Heart left ventricle (tissue), 16 donors: ENCODE measurements around the gene NUCB1. TPM values are rescaled to one million over a fixed set of nuclear protein-coding genes. Genes with fewer than 3 reads are reported as not detected.

ENCODE experiments used
- ATAC-seq, 4 donors: fragments of 200-7000 bp; cut with Tn5 transposase; one replicate each; pipeline ENCODE4 v1.9.1; 2020 to 2022; ENCODE audit warnings: moderate library complexity in 4 of 4, mild to moderate bottlenecking in 3 of 4, moderate number of reproducible peaks in 1 of 4
- DNase-seq, 5 donors: peaks; one replicate each; pipeline ENCODE4 v3.0.0-alpha.2; 2020
- H3K27ac ChIP-seq, 12 donors: fragments of 200-600 bp; sonication (generic) in 4 of 12; one replicate each; pipeline versions ENCODE4 v1.5.0 to v1.8.0; 2016 to 2022; ENCODE audit warnings: mild to moderate bottlenecking in 2 of 12
- H3K27me3 ChIP-seq, 9 donors: fragments of 200-600 bp; sonication (generic) in 2 of 9; one replicate each; pipeline versions ENCODE4 v1.5.1 to v1.8.0; 2016 to 2022; ENCODE audit warnings: mild to moderate bottlenecking in 3 of 9
- H3K36me3 ChIP-seq, 9 donors: fragments of 200-600 bp; sonication (generic) in 2 of 9; one replicate each; pipeline versions ENCODE4 v1.5.0 to v1.8.0; 2018 to 2022; ENCODE audit warnings: mild to moderate bottlenecking in 2 of 9
- H3K4me1 ChIP-seq, 12 donors: fragments of 200-600 bp; sonication (generic) in 4 of 12; one replicate each; pipeline versions ENCODE4 v1.5.0 to v1.8.0; 2016 to 2022; ENCODE audit warnings: mild to moderate bottlenecking in 3 of 12
- H3K4me3 ChIP-seq, 12 donors: fragments of 200-600 bp; sonication (generic) in 4 of 12; one replicate each; pipeline versions ENCODE4 v1.5.0 to v1.8.0; 2017 to 2022; ENCODE audit warnings: mild to moderate bottlenecking in 9 of 12, moderate library complexity in 4 of 12
- H3K9me3 ChIP-seq, 12 donors: fragments of 200-600 bp; sonication (generic) in 4 of 12; one replicate each; pipeline versions ENCODE4 v1.5.0 to v1.8.0; 2016 to 2022; ENCODE audit warnings: mild to moderate bottlenecking in 1 of 12
- CTCF ChIP-seq, 12 donors: fragments of 200-600 bp; sonication (generic) in 4 of 12; IDR thresholded peaks; one replicate each; pipeline versions ENCODE4 v1.5.0 to v1.8.0; 2018 to 2022; ENCODE audit warnings: antibody characterized with exemption in 12 of 12, mild to moderate bottlenecking in 5 of 12
- POLR2A ChIP-seq, 2 donors: fragments of 450-650 bp; IDR thresholded peaks; one replicate each; pipeline ENCODE4 v1.6.1; 2017; ENCODE audit warnings: antibody characterized with exemption in 2 of 2, mild to moderate bottlenecking in 2 of 2, moderate library complexity in 2 of 2
- WGBS, 4 donors: extraction: QIAGEN DNeasy Blood & Tissue Kit in 2 of 4; methylation state at CpG; one replicate each; pipeline versions ENCODE4 v1.1.5 to v1.1.7; 2013 to 2018; 5-methylcytosine and 5-hydroxymethylcytosine counted together
- intact Hi-C, 10 donors: fragments of 100-400 bp; cut with DNase I; formaldehyde crosslinking; loops; one replicate each; pipeline versions ENCODE4 v1.11.1 to v1.14.2; 2022
- polyA plus RNA-seq, 2 donors: library from polyadenylated mRNA; stranded (reverse); fragments of 200-250 nt; gene quantifications; one replicate each; pipeline ENCODE4 v1.2.3, GENCODE V29; 2013
- total RNA-seq, 9 donors: library from RNA; depleted of rRNA in 2 of 9; stranded (reverse); fragments of >200 nt in 2 of 9; fragmentation: NEBNext Ultra II Directional in 3 of 9; extraction: Animal tissue kit (Norgen Biotek cat#: 25700) in 3 of 9; gene quantifications; one replicate each; pipeline versions ENCODE4 v1.1.0 to v1.2.4, GENCODE V29; 2016 to 2023
- donor health status: ischemic (EF 13 %, LVEDD 7.1; RV severe dilation, severe dysfunction).
- donor health status: healthy with polysubstance abuse.
- donor health status: DM: no; HTN: yes; CAD: no.
- donor health status: DM: no; HTN: no; CAD: no.
- donor health status: ischemic (EF 25% LVEDD 6.9; RV normal size, moderate dysfunction).
- donor health status: ischemic (EF 25% LVEDD 5.7; RV mildly dilated, moderate dysfunction).
- donor health status: healthy.
- donor health status: DM: yes; HTN: yes; CAD: no.
- donor health status: ischemic (EF 35%, LVEDD 5.7; RV mildly dilated, moderate dysfunction).
- donor health status: nonischemic (EF 11% LVEDD 7.7; RV severe dilation, severe dysfunction).
- donor health status: DM: yes; HTN: yes; CAD: no.
- donor health status: PGD.
- donor health status: ischemic (EF 29% LVEDD 5.4; RV normal size, mild dysfunction).
- donor health status: nonischemic (EF 23%, LVEDD 6.1; RV moderate dilation, normal function).

Gene NUCB1
- total and polyA plus RNA-seq, 11 donors, result 179 to 428 (median 286) TPM

- Histone ChIP-seq H3K27ac (peak overlapping the region in 5 of 12 donors; percentile 2 to 23 (median 16)), H3K36me3 (peaks cover 0 to 99% (median 73%) of the 10 kb centered on the region in 9 donors), H3K4me3 (no peak overlapping the region), H3K9me3 (no peaks in the 10 kb centered on the region), H3K27me3 (no peaks in the 10 kb centered on the region), H3K4me1 (peaks cover 5 to 48% (median 31%) of the 10 kb centered on the region in 12 donors)
- peak; percentile 77 to 91 (median 82) for DNase-seq
- intact Hi-C loops, result loop anchor here in 8 of 10 donors (2.0 to 10.0 kb wide), 8 partner anchors 134 to 334 kb away; partner anchors contain the start of genes CA11 (in 1 of the 8), DBP (in 1 of the 8) and HSD17B14 (in 1 of the 8)
- no peak for TF ChIP-seq POLR2A (IDR thresholded peaks at IDR 0.05)
- peak; percentile 83 to 97 (median 92) for TF ChIP-seq CTCF (IDR thresholded peaks at IDR 0.05)
- peak; percentile 48 to 67 (median 54) for ATAC-seq
- WGBS, 4 donors, result 14 to 20% (median 17%) methylated on average over 16 to 19 of the region's 19 CpGs
These were observed 70.8 kb downstream of the NUCB1 start for GRCh38 chr19:48970923-48971395.

Other genes starting within 250 kb of the NUCB1 start
- gene NTN5, start 227.3 kb upstream of the NUCB1 start, total RNA-seq, result under 1 TPM in 3 of 9 donors, not detected in 6; 0.12 to 0.42 (median 0.20) TPM
- gene NTN5, start 227.3 kb upstream of the NUCB1 start, polyA plus RNA-seq, result under 1 TPM in 1 of 2 donors, not detected in 1; 0.11 TPM
- gene FUT2, start 204.3 kb upstream of the NUCB1 start, total RNA-seq, result under 1 TPM in 1 of 9 donors, not detected in 8; 0.14 TPM
- gene FUT2, start 204.3 kb upstream of the NUCB1 start, polyA plus RNA-seq, result under 1 TPM in 1 of 2 donors, not detected in 1; 0.19 TPM
- gene MAMSTR, start 180.6 kb upstream of the NUCB1 start, total RNA-seq, result 1 to 10 TPM in 7 of 9 donors, under 1 TPM in 2; 0.65 to 5.5 (median 1.7) TPM
- gene MAMSTR, start 180.6 kb upstream of the NUCB1 start, polyA plus RNA-seq, result 1 to 10 TPM; 2.0 to 3.7 TPM
- gene RASIP1, start 159.7 kb upstream of the NUCB1 start, total RNA-seq, result 10 to 100 TPM; 10.0 to 28.1 (median 15.3) TPM
- gene RASIP1, start 159.7 kb upstream of the NUCB1 start, polyA plus RNA-seq, result 10 to 100 TPM; 14.6 to 15.7 TPM
- under 1 TPM; 0.13 to 0.56 (median 0.42) TPM for gene IZUMO1, start 153.4 kb upstream of the NUCB1 start, total RNA-seq
- under 1 TPM; 0.53 to 0.93 TPM for gene IZUMO1, start 153.4 kb upstream of the NUCB1 start, polyA plus RNA-seq
- gene FUT1, start 147.7 kb upstream of the NUCB1 start, total RNA-seq, result 1 to 10 TPM; 1.8 to 6.2 (median 2.7) TPM
- gene FUT1, start 147.7 kb upstream of the NUCB1 start, polyA plus RNA-seq, result 1 to 10 TPM; 2.3 to 3.0 TPM
- gene FGF21, start 144.8 kb upstream of the NUCB1 start, total RNA-seq, result not detected
- gene FGF21, start 144.8 kb upstream of the NUCB1 start, polyA plus RNA-seq, result not detected
- 100 to 1,000 TPM in 1 of 9 donors, 10 to 100 TPM in 8; 39.8 to 103 (median 61.7) TPM for gene BCAT2, start 89.3 kb upstream of the NUCB1 start, total RNA-seq
- 10 to 100 TPM; 62.5 to 84.7 TPM for gene BCAT2, start 89.3 kb upstream of the NUCB1 start, polyA plus RNA-seq
- gene HSD17B14, start 63.8 kb upstream of the NUCB1 start, total RNA-seq, result 1 to 10 TPM in 8 of 9 donors, not detected in 1; 1.2 to 5.4 (median 3.3) TPM
- gene HSD17B14, start 63.8 kb upstream of the NUCB1 start, polyA plus RNA-seq, result 1 to 10 TPM; 1.6 to 2.7 TPM
- 10 to 100 TPM in 8 of 9 donors, 1 to 10 TPM in 1; 7.5 to 66.9 (median 24.8) TPM for gene PLEKHA4, start 31.7 kb upstream of the NUCB1 start, total RNA-seq
- 10 to 100 TPM; 28.6 to 32.0 TPM for gene PLEKHA4, start 31.7 kb upstream of the NUCB1 start, polyA plus RNA-seq
- 10 to 100 TPM; 51.7 to 88.2 (median 62.6) TPM for gene PPP1R15A, start 27.9 kb upstream of the NUCB1 start, total RNA-seq
- gene PPP1R15A, start 27.9 kb upstream of the NUCB1 start, polyA plus RNA-seq, result 100 to 1,000 TPM in 1 of 2 donors, 10 to 100 TPM in 1; 86.6 to 181 TPM
- 1 to 10 TPM in 1 of 9 donors, under 1 TPM in 5, not detected in 3; 0.21 to 1.1 (median 0.32) TPM for gene TULP2, start 1.6 kb upstream of the NUCB1 start, total RNA-seq
- gene TULP2, start 1.6 kb upstream of the NUCB1 start, polyA plus RNA-seq, result under 1 TPM in 1 of 2 donors, not detected in 1; 0.26 TPM
- gene DHDH, start 33.4 kb downstream of the NUCB1 start, total RNA-seq, result under 1 TPM in 1 of 9 donors, not detected in 8; 0.49 TPM
- gene DHDH, start 33.4 kb downstream of the NUCB1 start, polyA plus RNA-seq, result under 1 TPM in 1 of 2 donors, not detected in 1; 0.15 TPM
- gene BAX, start 54.6 kb downstream of the NUCB1 start, total RNA-seq, result 10 to 100 TPM; 17.9 to 68.4 (median 23.1) TPM
- gene BAX, start 54.6 kb downstream of the NUCB1 start, polyA plus RNA-seq, result 10 to 100 TPM; 21.1 to 34.4 TPM
- 1,000 to 10,000 TPM in 4 of 9 donors, 100 to 1,000 TPM in 5; 484 to 6,770 (median 857) TPM for gene FTL, start 65.0 kb downstream of the NUCB1 start, total RNA-seq
- 1,000 to 10,000 TPM in 1 of 2 donors, 100 to 1,000 TPM in 1; 836 to 1,542 TPM for gene FTL, start 65.0 kb downstream of the NUCB1 start, polyA plus RNA-seq
- 100 to 1,000 TPM; 125 to 264 (median 173) TPM for gene GYS1, start 93.0 kb downstream of the NUCB1 start, total RNA-seq
- gene GYS1, start 93.0 kb downstream of the NUCB1 start, polyA plus RNA-seq, result 100 to 1,000 TPM; 114 to 154 TPM
- gene RUVBL2, start 93.6 kb downstream of the NUCB1 start, total RNA-seq, result 10 to 100 TPM; 41.4 to 93.9 (median 50.9) TPM
- gene RUVBL2, start 93.6 kb downstream of the NUCB1 start, polyA plus RNA-seq, result 100 to 1,000 TPM in 1 of 2 donors, 10 to 100 TPM in 1; 68.0 to 109 TPM
- gene LHB, start 116.8 kb downstream of the NUCB1 start, total RNA-seq, result not detected
- not detected for gene LHB, start 116.8 kb downstream of the NUCB1 start, polyA plus RNA-seq
- gene CGB3, start 124.0 kb downstream of the NUCB1 start, total RNA-seq, result not detected
- not detected for gene CGB3, start 124.0 kb downstream of the NUCB1 start, polyA plus RNA-seq
- not detected for gene CGB2, start 131.6 kb downstream of the NUCB1 start, total RNA-seq
- not detected for gene CGB2, start 131.6 kb downstream of the NUCB1 start, polyA plus RNA-seq
- not detected for gene CGB1, start 136.6 kb downstream of the NUCB1 start, total RNA-seq
- gene CGB1, start 136.6 kb downstream of the NUCB1 start, polyA plus RNA-seq, result not detected
- not detected for gene CGB5, start 143.5 kb downstream of the NUCB1 start, total RNA-seq
- gene CGB5, start 143.5 kb downstream of the NUCB1 start, polyA plus RNA-seq, result not detected
- gene CGB8, start 148.8 kb downstream of the NUCB1 start, total RNA-seq, result not detected
- gene CGB8, start 148.8 kb downstream of the NUCB1 start, polyA plus RNA-seq, result not detected
- under 1 TPM in 1 of 9 donors, not detected in 8; 0.27 TPM for gene CGB7, start 157.4 kb downstream of the NUCB1 start, total RNA-seq
- under 1 TPM; 0.08 TPM for gene CGB7, start 157.4 kb downstream of the NUCB1 start, polyA plus RNA-seq
- not detected for gene NTF4, start 164.5 kb downstream of the NUCB1 start, total RNA-seq
- under 1 TPM in 1 of 2 donors, not detected in 1; 0.76 TPM for gene NTF4, start 164.5 kb downstream of the NUCB1 start, polyA plus RNA-seq
- 1 to 10 TPM in 2 of 9 donors, under 1 TPM in 7; 0.12 to 1.6 (median 0.36) TPM for gene KCNA7, start 172.4 kb downstream of the NUCB1 start, total RNA-seq
- gene KCNA7, start 172.4 kb downstream of the NUCB1 start, polyA plus RNA-seq, result 1 to 10 TPM in 1 of 2 donors, under 1 TPM in 1; 0.07 to 2.2 TPM
- 100 to 1,000 TPM in 4 of 9 donors, 10 to 100 TPM in 5; 61.6 to 115 (median 92.2) TPM for gene SNRNP70, start 185.1 kb downstream of the NUCB1 start, total RNA-seq
- 100 to 1,000 TPM in 1 of 2 donors, 10 to 100 TPM in 1; 96.6 to 163 TPM for gene SNRNP70, start 185.1 kb downstream of the NUCB1 start, polyA plus RNA-seq
- 10 to 100 TPM; 13.4 to 55.8 (median 22.6) TPM for gene LIN7B, start 214.1 kb downstream of the NUCB1 start, total RNA-seq
- 10 to 100 TPM; 12.6 to 40.5 TPM for gene LIN7B, start 214.1 kb downstream of the NUCB1 start, polyA plus RNA-seq
- gene C19orf73, start 218.8 kb downstream of the NUCB1 start, total RNA-seq, result 1 to 10 TPM in 6 of 9 donors, under 1 TPM in 3; 0.69 to 3.1 (median 1.3) TPM
- 1 to 10 TPM; 1.4 to 3.8 TPM for gene C19orf73, start 218.8 kb downstream of the NUCB1 start, polyA plus RNA-seq
- gene PPFIA3, start 219.2 kb downstream of the NUCB1 start, total RNA-seq, result 1 to 10 TPM; 2.7 to 7.7 (median 5.1) TPM
- gene PPFIA3, start 219.2 kb downstream of the NUCB1 start, polyA plus RNA-seq, result 10 to 100 TPM in 1 of 2 donors, 1 to 10 TPM in 1; 7.4 to 12.8 TPM